ENCODE results near the gene DAPK1. TPM values are rescaled to one million over a fixed set of nuclear protein-coding genes. Genes with fewer than 3 reads are reported as not detected.

The DAPK1 gene
- total RNA-seq, 4 donors from 2014 or later = 19.1 to 44.8 (median 40.4) TPM

- no peak for TF ChIP-seq POLR2A (IDR thresholded peaks at IDR 0.05)
- TF ChIP-seq CTCF (IDR thresholded peaks at IDR 0.05) = no peak
- no peaks in the 10 kb centered on the region for H3K36me3 ChIP-seq
- H3K27me3 ChIP-seq = no peaks in the 10 kb centered on the region
- H3K4me3 ChIP-seq = peak overlapping the region in 1 of 2 donors; percentile 17
- peaks cover 0 to 12% of the 10 kb centered on the region in 2 donors for H3K4me1 ChIP-seq
- DNase-seq = no peak
- no peaks in the 10 kb centered on the region for H3K9me3 ChIP-seq
- peak overlapping the region; percentile 69 to 77 for H3K27ac ChIP-seq
- intact Hi-C loops (cut with DNase I; ENCODE audit: low total_unique reads) = no loop called here
Measured at GRCh38 chr9:87713988-87714330, 216.3 kb downstream of the DAPK1 start.

GRCh38 chr9:87714819-87715218, 217.2 kb downstream of the DAPK1 start:
- DNase-seq = peak; percentile 50 to 80

GRCh38 chr9:87716141-87716540, 218.5 kb downstream of the DAPK1 start:
- Histone ChIP-seq H3K27ac (peak overlapping the region; percentile 43 to 53), H3K36me3 (no peaks in the 10 kb centered on the region), H3K9me3 (no peaks in the 10 kb centered on the region), H3K4me3 (no peak overlapping the region), H3K27me3 (no peaks in the 10 kb centered on the region), H3K4me1 (peaks cover 0 to 12% of the 10 kb centered on the region in 2 donors)
- intact Hi-C loops (cut with DNase I; ENCODE audit: low total_unique reads) = no loop called here
- no peak for DNase-seq
- TF ChIP-seq CTCF (IDR thresholded peaks at IDR 0.05) (no peak), POLR2A (IDR thresholded peaks at IDR 0.05) (no peak)

More at GRCh38 chr9:87714819-87715218, 217.2 kb downstream of the DAPK1 start:
- intact Hi-C loops (cut with DNase I; ENCODE audit: low total_unique reads) = no loop called here
- TF ChIP-seq POLR2A (IDR thresholded peaks at IDR 0.05) (no peak), CTCF (IDR thresholded peaks at IDR 0.05) (no peak)
- Histone ChIP-seq H3K4me1 (peaks cover 0 to 12% of the 10 kb centered on the region in 2 donors), H3K4me3 (no peak overlapping the region), H3K27me3 (no peaks in the 10 kb centered on the region), H3K9me3 (no peaks in the 10 kb centered on the region), H3K27ac (peak overlapping the region; percentile 69 to 77), H3K36me3 (no peaks in the 10 kb centered on the region)

- peaks cover 0 to 12% of the 10 kb centered on the region in 2 donors for H3K4me1 ChIP-seq
- no peaks in the 10 kb centered on the region for H3K9me3 ChIP-seq
- no peak for TF ChIP-seq CTCF (IDR thresholded peaks at IDR 0.05)
- no peak for TF ChIP-seq POLR2A (IDR thresholded peaks at IDR 0.05)
- no peaks in the 10 kb centered on the region for H3K36me3 ChIP-seq
- intact Hi-C loops (cut with DNase I; ENCODE audit: low total_unique reads) = no loop called here
- H3K27me3 ChIP-seq = no peaks in the 10 kb centered on the region
- DNase-seq = no peak
- H3K27ac ChIP-seq = no peak overlapping the region
- no peak overlapping the region for H3K4me3 ChIP-seq
Measured at GRCh38 chr9:87717456-87717855, 219.8 kb downstream of the DAPK1 start.

GRCh38 chr9:87718231-87718630, 220.6 kb downstream of the DAPK1 start:
- H3K27me3 ChIP-seq = no peaks in the 10 kb centered on the region
- intact Hi-C loops (cut with DNase I; ENCODE audit: low total_unique reads) = no loop called here
- peaks cover 0 to 12% of the 10 kb centered on the region in 2 donors for H3K4me1 ChIP-seq
- H3K4me3 ChIP-seq = no peak overlapping the region
- TF ChIP-seq CTCF (IDR thresholded peaks at IDR 0.05) = no peak
- no peak for TF ChIP-seq POLR2A (IDR thresholded peaks at IDR 0.05)
- no peaks in the 10 kb centered on the region for H3K9me3 ChIP-seq
- no peak for DNase-seq
- H3K36me3 ChIP-seq = no peaks in the 10 kb centered on the region
- no peak overlapping the region for H3K27ac ChIP-seq
